Urinary bladder (tissue), 4 donors: ENCODE data around the gene ADAMTS4. TPM values are rescaled to one million over a fixed set of nuclear protein-coding genes. Genes with fewer than 3 reads are reported as not detected.

Experiments used
- DNase-seq: peaks from one replicate; pipeline ENCODE4 v3.0.0-alpha.2; 2015; ENCODE audit errors: extremely low spot score
- H3K27ac ChIP-seq: one replicate; pipeline ENCODE4 v1.5.1; 2013; ENCODE audit warnings: low read depth, mild to moderate bottlenecking, moderate library complexity
- H3K36me3 ChIP-seq: one replicate; pipeline ENCODE4 v1.6.1; 2013; ENCODE audit warnings: mild to moderate bottlenecking, moderate library complexity; ENCODE audit not compliant: insufficient read depth
- H3K4me1 ChIP-seq: one replicate; pipeline ENCODE4 v1.6.1; 2013; ENCODE audit warnings: mild to moderate bottlenecking, moderate library complexity; ENCODE audit not compliant: insufficient read depth
- H3K4me3 ChIP-seq: one replicate; pipeline ENCODE4 v1.5.1; 2013; ENCODE audit warnings: low read depth, low read length
- WGBS: extraction: QIAGEN DNeasy Blood & Tissue Kit; methylation state at CpG from one replicate; pipeline ENCODE4 v1.1.7; 2013; 5-methylcytosine and 5-hydroxymethylcytosine counted together
- polyA plus RNA-seq: library from polyadenylated mRNA; stranded (reverse); fragments of 200-250 nt; gene quantifications from one replicate; pipeline ENCODE4 v1.2.3, GENCODE V29; 2013
- total RNA-seq: library from RNA; depleted of rRNA; stranded (reverse); fragments of >200 nt; gene quantifications from one replicate; pipeline ENCODE4 v1.2.3, GENCODE V29; 2014
- donor health status: healthy with polysubstance abuse.
- donor health status: healthy.

The ADAMTS4 gene
- total and polyA plus RNA-seq, 2 donors, result 4.4 to 19.6 TPM

- under 1% methylated on average over 54 of the region's 54 CpGs for WGBS
- Histone ChIP-seq H3K27ac (peak within 1 kb of the TSS; percentile 89), H3K36me3 (no peaks in the 10 kb centered on the region), H3K4me1 (no peaks in the 10 kb centered on the region), H3K4me3 (peak within 1 kb of the TSS; percentile 60)
- peak; percentile 99 for DNase-seq
Measured at GRCh38 chr1:161165742-161166668, 32.8 kb downstream of the ADAMTS4 start, which contains the start of gene PPOX. Gene PPOX (plus strand): TSS chr1:161166426. CDS start chr1:161166848, 422 bp downstream.

- Histone ChIP-seq H3K27ac (peak overlapping the region; percentile 89), H3K4me1 (no peaks in the 10 kb centered on the region), H3K4me3 (no peak overlapping the region), H3K36me3 (no peaks in the 10 kb centered on the region)
- 64% methylated on average over 14 of the region's 14 CpGs for WGBS
- no peak for DNase-seq
Measured at GRCh38 chr1:161164901-161165610, 33.8 kb downstream of the ADAMTS4 start.

GRCh38 chr1:161163793-161164192, 35.1 kb downstream of the ADAMTS4 start:
- no peak for DNase-seq
- no peaks in the 10 kb centered on the region for H3K4me1 ChIP-seq
- no peak overlapping the region for H3K27ac ChIP-seq
- H3K4me3 ChIP-seq, result no peak overlapping the region
- WGBS, result 93% methylated on average over 5 of the region's 5 CpGs
- H3K36me3 ChIP-seq, result no peaks in the 10 kb centered on the region

- Histone ChIP-seq H3K27ac (no peak overlapping the region), H3K4me1 (no peaks in the 10 kb centered on the region), H3K36me3 (no peaks in the 10 kb centered on the region), H3K4me3 (no peak overlapping the region)
- DNase-seq, result no peak
- 94% methylated on average over 10 of the region's 10 CpGs for WGBS
Measured at GRCh38 chr1:161162806-161163205, 36.0 kb downstream of the ADAMTS4 start.

- 82% methylated on average over 7 of the region's 7 CpGs for WGBS
- H3K27ac ChIP-seq, result no peak overlapping the region
- no peak for DNase-seq
- no peak overlapping the region for H3K4me3 ChIP-seq
- no peaks in the 10 kb centered on the region for H3K36me3 ChIP-seq
- H3K4me1 ChIP-seq, result no peaks in the 10 kb centered on the region
Measured at GRCh38 chr1:161162052-161162451, 36.8 kb downstream of the ADAMTS4 start.

GRCh38 chr1:161161652-161162051, 37.2 kb downstream of the ADAMTS4 start:
- H3K27ac ChIP-seq, result no peak overlapping the region
- H3K4me1 ChIP-seq, result no peaks in the 10 kb centered on the region
- no peaks in the 10 kb centered on the region for H3K36me3 ChIP-seq
- WGBS, result 87% methylated on average over 5 of the region's 5 CpGs
- DNase-seq, result no peak
- H3K4me3 ChIP-seq, result no peak overlapping the region

- WGBS, result 92% methylated on average over 22 of the region's 22 CpGs
- Histone ChIP-seq H3K4me1 (no peaks in the 10 kb centered on the region), H3K36me3 (no peaks in the 10 kb centered on the region), H3K4me3 (no peak overlapping the region), H3K27ac (no peak overlapping the region)
- DNase-seq, result no peak
Measured at GRCh38 chr1:161160671-161161145, 38.1 kb downstream of the ADAMTS4 start.

- peak overlapping the region; percentile 94 for H3K4me3 ChIP-seq
- H3K36me3 ChIP-seq, result no peaks in the 10 kb centered on the region
- DNase-seq, result no peak
- no peaks in the 10 kb centered on the region for H3K4me1 ChIP-seq
- WGBS, result 4% methylated on average over 11 of the region's 11 CpGs
- peak overlapping the region; percentile 61 for H3K27ac ChIP-seq
Measured at GRCh38 chr1:161159913-161160243, 39.0 kb downstream of the ADAMTS4 start.

GRCh38 chr1:161159087-161159912, 39.6 kb downstream of the ADAMTS4 start, which contains the start of gene USP21:
Gene USP21 (plus strand): TSS chr1:161159500. CDS start chr1:161160641, 1,141 bp downstream.
- peaks cover 1% of the 10 kb centered on the region for H3K4me1 ChIP-seq
- H3K36me3 ChIP-seq, result no peaks in the 10 kb centered on the region
- 1% methylated on average over 60 of the region's 60 CpGs for WGBS
- H3K4me3 ChIP-seq, result peak within 1 kb of the TSS; percentile 94
- DNase-seq, result peak; percentile 86
- peak within 1 kb of the TSS; percentile 68 for H3K27ac ChIP-seq

GRCh38 chr1:161158316-161159010, 40.4 kb downstream of the ADAMTS4 start:
- no peak overlapping the region for H3K4me3 ChIP-seq
- H3K27ac ChIP-seq, result no peak overlapping the region
- no peak for DNase-seq
- WGBS, result 72% methylated on average over 9 of the region's 9 CpGs
- peaks cover 1% of the 10 kb centered on the region for H3K4me1 ChIP-seq
- H3K36me3 ChIP-seq, result no peaks in the 10 kb centered on the region

- Histone ChIP-seq H3K36me3 (no peaks in the 10 kb centered on the region), H3K4me1 (peaks cover 1% of the 10 kb centered on the region), H3K4me3 (no peak overlapping the region), H3K27ac (no peak overlapping the region)
- WGBS, result 94% methylated on average over 1 of the region's 1 CpG
- no peak for DNase-seq
Measured at GRCh38 chr1:161157867-161158266, 41.0 kb downstream of the ADAMTS4 start.

GRCh38 chr1:161153682-161154337, 45.0 kb downstream of the ADAMTS4 start, which contains the start of gene UFC1:
Gene UFC1 (plus strand): TSS chr1:161153978. CDS start chr1:161153998, 20 bp downstream.
- DNase-seq, result peak; percentile 85
- Histone ChIP-seq H3K27ac (peak within 1 kb of the TSS; percentile 78), H3K4me3 (peak within 1 kb of the TSS; percentile 44), H3K36me3 (no peaks in the 10 kb centered on the region), H3K4me1 (peaks cover 1% of the 10 kb centered on the region)
- WGBS, result under 1% methylated on average over 33 of the region's 33 CpGs
